ENCODE measurements around the gene DLG1.

GRCh38 chr3:197286678-197287077 lies 11.7 kb downstream of the DLG1 start:
- TF ChIP-seq POLR2AphosphoS5 (IDR thresholded peaks at IDR 0.05; ENCODE audit: low read depth, low read length) (no peak), CTCF (IDR thresholded peaks at IDR 0.05) (no peak)
